GM19372 (cell line): ENCODE results near the gene PLRG1.
A peak's percentile ranks its signal among the peaks of the same experiment; 100 is the strongest.

ENCODE experiments used
- ATAC-seq: cut with Tn5 transposase; IDR thresholded peaks from one replicate; pipeline ENCODE4 v1.9.1; 2021; ENCODE audit warnings: mild to moderate bottlenecking, low read depth, moderate library complexity; ENCODE audit not compliant: unreplicated experiment

The PLRG1 gene

GRCh38 chr4:154527308-154527707 is 22.9 kb downstream of the PLRG1 start:
- no peak for ATAC-seq

GRCh38 chr4:154526151-154526550 is 24.0 kb downstream of the PLRG1 start:
- no peak for ATAC-seq

GRCh38 chr4:154521607-154522006 is 28.6 kb downstream of the PLRG1 start:
- ATAC-seq, result no peak

GRCh38 chr4:154519214-154519613 is 31.0 kb downstream of the PLRG1 start:
- ATAC-seq, result no peak

- ATAC-seq, result no peak
Measured at GRCh38 chr4:154517591-154517990, 32.6 kb downstream of the PLRG1 start.

- no peak for ATAC-seq
Measured at GRCh38 chr4:154516318-154517029, 33.7 kb downstream of the PLRG1 start.

- no peak for ATAC-seq
Measured at GRCh38 chr4:154511981-154512380, 38.2 kb downstream of the PLRG1 start.

GRCh38 chr4:154511548-154511947 is 38.7 kb downstream of the PLRG1 start:
- ATAC-seq, result no peak

GRCh38 chr4:154507156-154507555 is 43.0 kb downstream of the PLRG1 start:
- no peak for ATAC-seq

- no peak for ATAC-seq
Measured at GRCh38 chr4:154506253-154506652, 43.9 kb downstream of the PLRG1 start.

- ATAC-seq, result no peak
Measured at GRCh38 chr4:154503598-154503997, 46.6 kb downstream of the PLRG1 start.

- no peak for ATAC-seq
Measured at GRCh38 chr4:154502111-154502510, 48.1 kb downstream of the PLRG1 start.

GRCh38 chr4:154497889-154498288 is 52.3 kb downstream of the PLRG1 start:
- ATAC-seq, result no peak

GRCh38 chr4:154495867-154496266 is 54.3 kb downstream of the PLRG1 start:
- ATAC-seq, result no peak

GRCh38 chr4:154492288-154492687 is 57.9 kb downstream of the PLRG1 start:
- ATAC-seq, result no peak

- peak; percentile 41 for ATAC-seq
Measured at GRCh38 chr4:154491341-154492271, 58.6 kb downstream of the PLRG1 start, which contains the start of gene DCHS2. TSS of gene DCHS2 (minus strand) at chr4:154491799. CDS start at chr4:154491355, 444 bp downstream.

- ATAC-seq, result peak; percentile 58
Measured at GRCh38 chr4:154490583-154491340, 59.4 kb downstream of the PLRG1 start.

GRCh38 chr4:154490234-154490582 is 60.0 kb downstream of the PLRG1 start:
- ATAC-seq, result no peak

GRCh38 chr4:154489558-154490233 is 60.5 kb downstream of the PLRG1 start:
- no peak for ATAC-seq

GRCh38 chr4:154487145-154487544 is 63.1 kb downstream of the PLRG1 start:
- ATAC-seq, result no peak
